ENCODE measurements around the gene TIAM2. TPM values are rescaled to one million over a fixed set of nuclear protein-coding genes. Genes with fewer than 3 reads are reported as not detected.

TIAM2 gene
- total RNA-seq, 2 experiments from 2014 or later = 5.4 to 6.2 TPM

DNA sequence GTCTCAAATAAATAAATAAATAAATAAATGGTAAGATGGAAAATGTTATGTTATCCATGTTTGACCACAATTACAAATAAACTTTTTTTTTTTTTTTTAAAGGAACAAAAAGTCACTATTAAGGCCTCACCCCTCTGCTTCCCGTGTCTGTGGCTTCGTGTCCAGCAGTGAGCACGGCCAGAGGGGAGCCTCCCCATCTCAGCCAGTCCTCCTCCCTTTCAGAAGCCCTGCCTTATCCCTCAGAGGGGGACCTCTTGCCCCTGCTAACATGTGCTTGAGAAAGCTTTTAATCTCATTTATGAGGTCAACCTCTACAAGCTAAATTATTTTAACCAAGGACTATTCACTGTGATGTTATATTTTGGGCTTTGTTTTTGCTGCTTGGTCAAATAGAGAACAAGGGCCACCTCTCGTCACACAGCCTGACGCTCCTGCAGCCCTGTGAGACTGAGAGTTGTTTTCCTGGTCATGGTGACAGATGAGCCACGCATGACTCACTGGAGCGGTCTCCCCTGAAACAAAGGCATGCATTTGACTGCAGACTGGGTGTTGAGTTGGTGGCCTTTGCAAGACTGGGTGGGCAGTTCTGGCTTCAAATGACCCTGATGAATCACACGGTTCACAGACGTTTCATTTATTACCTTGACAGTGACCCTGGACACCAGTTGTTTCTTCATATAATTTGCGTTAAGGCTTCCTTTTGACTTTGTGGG, 131.8 kb downstream of the TIAM2 start:
- Histone ChIP-seq H3K4me1 (ENCODE audit: insufficient read depth, low read length, poor library complexity, severe bottlenecking) (no peaks in the 10 kb centered on the region), H2AFZ (ENCODE audit: low read length) (no peak overlapping the region), H3K79me2 (ENCODE audit: insufficient read depth, low read depth, low read length) (no peaks in the 10 kb centered on the region), H3K4me3 (ENCODE audit: low read depth, low read length, poor library complexity, severe bottlenecking) (no peak overlapping the region), H3K9me2 (ENCODE audit: insufficient read depth, low read length) (no peaks in the 10 kb centered on the region), H3K9me3 (ENCODE audit: low read length) (no peaks in the 10 kb centered on the region), H4K20me1 (ENCODE audit: insufficient read depth, low read length) (no peaks in the 10 kb centered on the region), H3K36me3 (ENCODE audit: insufficient read depth, low read length) (no peaks in the 10 kb centered on the region), H3K27ac (ENCODE audit: low read depth, low read length, poor library complexity, severe bottlenecking) (no peak overlapping the region), H3K4me2 (ENCODE audit: low read length) (no peak overlapping the region)
- DNase-seq (ENCODE audit: low spot score) = no peak
- intact Hi-C loops (cut with micrococcal nuclease; ENCODE audit: unreplicated experiment) = no loop called here
- ChIA-PET POLR2A (interaction anchor here (1.0 to 1.2 kb wide), 2 partner anchors 11 to 469 kb away, joined by 3 to 4 read pairs; no protein-coding TSS in a partner anchor), CTCF (ENCODE audit: unreplicated experiment) (no interaction called here)
- TF ChIP-seq, protein P1, sequence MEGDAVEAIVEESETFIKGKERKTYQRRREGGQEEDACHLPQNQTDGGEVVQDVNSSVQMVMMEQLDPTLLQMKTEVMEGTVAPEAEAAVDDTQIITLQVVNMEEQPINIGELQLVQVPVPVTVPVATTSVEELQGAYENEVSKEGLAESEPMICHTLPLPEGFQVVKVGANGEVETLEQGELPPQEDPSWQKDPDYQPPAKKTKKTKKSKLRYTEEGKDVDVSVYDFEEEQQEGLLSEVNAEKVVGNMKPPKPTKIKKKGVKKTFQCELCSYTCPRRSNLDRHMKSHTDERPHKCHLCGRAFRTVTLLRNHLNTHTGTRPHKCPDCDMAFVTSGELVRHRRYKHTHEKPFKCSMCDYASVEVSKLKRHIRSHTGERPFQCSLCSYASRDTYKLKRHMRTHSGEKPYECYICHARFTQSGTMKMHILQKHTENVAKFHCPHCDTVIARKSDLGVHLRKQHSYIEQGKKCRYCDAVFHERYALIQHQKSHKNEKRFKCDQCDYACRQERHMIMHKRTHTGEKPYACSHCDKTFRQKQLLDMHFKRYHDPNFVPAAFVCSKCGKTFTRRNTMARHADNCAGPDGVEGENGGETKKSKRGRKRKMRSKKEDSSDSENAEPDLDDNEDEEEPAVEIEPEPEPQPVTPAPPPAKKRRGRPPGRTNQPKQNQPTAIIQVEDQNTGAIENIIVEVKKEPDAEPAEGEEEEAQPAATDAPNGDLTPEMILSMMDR (conservative IDR thresholded peaks at IDR 0.05; ENCODE audit: low read length) = no peak
- no peak for TF ChIP-seq EZH2phosphoT487 (IDR thresholded peaks at IDR 0.05; ENCODE audit: borderline replicate concordance, low read depth, low read length)
- no TSS peak for BruUV-seq (replicated peaks)

DNA sequence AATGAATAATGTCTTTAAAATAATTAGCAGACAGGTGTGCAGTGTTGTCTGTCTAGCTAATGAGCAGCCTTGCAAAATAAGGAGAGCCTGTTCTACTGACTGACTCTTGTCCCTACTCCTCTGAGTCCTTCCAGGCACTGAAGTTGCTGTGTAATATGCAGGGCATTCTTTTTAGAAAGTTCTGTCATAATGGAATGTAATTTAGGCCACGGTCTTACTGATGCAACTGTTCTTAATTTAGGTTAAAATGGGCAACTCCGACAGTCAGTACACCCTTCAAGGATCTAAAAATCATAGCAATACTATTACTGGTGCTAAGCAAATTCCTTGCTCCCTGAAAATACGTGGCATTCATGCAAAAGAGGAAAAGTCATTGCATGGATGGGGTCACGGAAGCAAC, 133.9 kb downstream of the TIAM2 start:
- POLR2A ChIA-PET = interaction anchor here (0.6 to 1.1 kb wide), 2 partner anchors 36 to 741 kb away, joined by 3 to 5 read pairs; no protein-coding TSS in a partner anchor
- Histone ChIP-seq H4K20me1 (ENCODE audit: insufficient read depth, low read length) (no peaks in the 10 kb centered on the region), H3K27ac (ENCODE audit: low read depth, low read length, poor library complexity, severe bottlenecking) (no peak overlapping the region), H3K36me3 (ENCODE audit: insufficient read depth, low read length) (no peaks in the 10 kb centered on the region), H3K9me3 (ENCODE audit: low read length) (no peaks in the 10 kb centered on the region), H2AFZ (ENCODE audit: low read length) (no peak overlapping the region), H3K79me2 (ENCODE audit: insufficient read depth, low read depth, low read length) (no peaks in the 10 kb centered on the region), H3K4me2 (ENCODE audit: low read length) (no peak overlapping the region), H3K9me2 (ENCODE audit: insufficient read depth, low read length) (no peaks in the 10 kb centered on the region), H3K4me3 (ENCODE audit: low read depth, low read length, poor library complexity, severe bottlenecking) (no peak overlapping the region), H3K4me1 (ENCODE audit: insufficient read depth, low read length, poor library complexity, severe bottlenecking) (no peaks in the 10 kb centered on the region)
- BruUV-seq (replicated peaks) = no TSS peak
- CTCF ChIA-PET (ENCODE audit: unreplicated experiment) = no interaction called here
- TF ChIP-seq EZH2phosphoT487 (IDR thresholded peaks at IDR 0.05; ENCODE audit: borderline replicate concordance, low read depth, low read length) = no peak
- TF ChIP-seq, protein P1 (conservative IDR thresholded peaks at IDR 0.05; ENCODE audit: low read length) = no peak
- no peak for DNase-seq (ENCODE audit: low spot score)
- intact Hi-C loops (cut with micrococcal nuclease; ENCODE audit: unreplicated experiment) = no loop called here

DNA sequence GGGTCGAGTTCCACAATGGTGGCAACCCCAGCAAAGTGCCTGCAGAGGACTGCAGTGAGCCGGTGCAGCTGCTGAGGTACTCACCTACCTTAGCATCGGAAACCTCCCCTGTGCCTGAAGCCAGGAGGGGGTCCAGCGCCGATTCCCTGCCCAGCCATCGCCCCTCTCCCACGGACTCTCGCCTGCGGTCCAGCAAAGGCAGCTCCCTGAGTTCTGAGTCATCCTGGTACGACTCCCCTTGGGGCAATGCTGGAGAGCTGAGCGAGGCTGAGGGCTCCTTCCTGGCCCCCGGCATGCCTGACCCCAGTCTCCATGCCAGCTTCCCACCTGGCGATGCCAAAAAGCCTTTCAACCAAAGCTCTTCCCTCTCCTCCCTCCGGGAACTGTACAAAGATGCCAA, 134.6 kb downstream of the TIAM2 start:
- TF ChIP-seq EZH2phosphoT487 (IDR thresholded peaks at IDR 0.05; ENCODE audit: borderline replicate concordance, low read depth, low read length) = no peak
- TF ChIP-seq, protein P1 (conservative IDR thresholded peaks at IDR 0.05; ENCODE audit: low read length) = no peak
- no peaks in the 10 kb centered on the region for H3K79me2 ChIP-seq (ENCODE audit: insufficient read depth, low read depth, low read length)
- intact Hi-C loops (cut with micrococcal nuclease; ENCODE audit: unreplicated experiment) = no loop called here
- no peak overlapping the region for H3K4me2 ChIP-seq (ENCODE audit: low read length)
- POLR2A ChIA-PET = interaction anchor here (1.1 kb wide), 1 partner anchor 35 kb away, joined by 3 read pairs; no protein-coding TSS in a partner anchor
- no TSS peak for BruUV-seq (replicated peaks)
- H2AFZ ChIP-seq (ENCODE audit: low read length) = no peak overlapping the region
- no peaks in the 10 kb centered on the region for H3K4me1 ChIP-seq (ENCODE audit: insufficient read depth, low read length, poor library complexity, severe bottlenecking)
- H3K9me2 ChIP-seq (ENCODE audit: insufficient read depth, low read length) = no peaks in the 10 kb centered on the region
- no peak for DNase-seq (ENCODE audit: low spot score)
- no peak overlapping the region for H3K4me3 ChIP-seq (ENCODE audit: low read depth, low read length, poor library complexity, severe bottlenecking)
- CTCF ChIA-PET (ENCODE audit: unreplicated experiment) = no interaction called here
- no peaks in the 10 kb centered on the region for H4K20me1 ChIP-seq (ENCODE audit: insufficient read depth, low read length)
- no peaks in the 10 kb centered on the region for H3K9me3 ChIP-seq (ENCODE audit: low read length)
- H3K27ac ChIP-seq (ENCODE audit: low read depth, low read length, poor library complexity, severe bottlenecking) = no peak overlapping the region
- H3K36me3 ChIP-seq (ENCODE audit: insufficient read depth, low read length) = no peaks in the 10 kb centered on the region
